Glutamatergic neuron (in vitro differentiated cells): ENCODE data around the gene SYNE2. TPM values are rescaled to one million over a fixed set of nuclear protein-coding genes. Genes with fewer than 3 reads are reported as not detected.

Experiments used
- DNase-seq: peaks from one replicate; pipeline ENCODE4 v3.0.0; 2022
- H3K27ac Mint-ChIP-seq: one replicate; pipeline ENCODE4 v1.8.0; 2020; ENCODE audit warnings: mild to moderate bottlenecking, mixed read lengths, inconsistent platforms; ENCODE audit not compliant: unreplicated experiment
- H3K27me3 Mint-ChIP-seq: one replicate; pipeline ENCODE4 v1.8.0; 2020; ENCODE audit warnings: mild to moderate bottlenecking, moderate library complexity, mixed read lengths, inconsistent platforms; ENCODE audit not compliant: unreplicated experiment
- H3K36me3 Mint-ChIP-seq: one replicate; pipeline ENCODE4 v1.8.0; 2020; ENCODE audit warnings: mild to moderate bottlenecking, mixed read lengths, inconsistent platforms; ENCODE audit not compliant: unreplicated experiment
- H3K4me1 Mint-ChIP-seq: one replicate; pipeline ENCODE4 v1.8.0; 2020; ENCODE audit warnings: mild to moderate bottlenecking, low read depth, mixed read lengths, inconsistent platforms; ENCODE audit not compliant: unreplicated experiment
- H3K4me3 Mint-ChIP-seq: one replicate; pipeline ENCODE4 v1.8.0; 2020; ENCODE audit warnings: mild to moderate bottlenecking, mixed read lengths, inconsistent platforms; ENCODE audit not compliant: unreplicated experiment
- H3K9me3 Mint-ChIP-seq: one replicate; pipeline ENCODE4 v1.8.0; 2020; ENCODE audit warnings: mild to moderate bottlenecking, moderate library complexity, mixed read lengths, inconsistent platforms; ENCODE audit not compliant: unreplicated experiment
- CTCF ChIP-seq: fragments of 200-600 bp; sonication (generic); IDR thresholded peaks from one replicate; pipeline ENCODE4 v1.5.0; 2021; ENCODE audit not compliant: partially characterized antibody, unreplicated experiment
- total RNA-seq: library from RNA; stranded (reverse); fragmentation: NEBNext Ultra II Directional; extraction: Animal tissue kit (Norgen Biotek cat#: 25700); gene quantifications from one replicate; pipeline ENCODE4 v1.2.1, GENCODE V29; 2021; ENCODE audit not compliant: unreplicated experiment

Gene SYNE2
- total RNA-seq, 1 donor from 2014 or later, result 81.7 TPM

GRCh38 chr14:64158608-64159007, 305.8 kb downstream of the SYNE2 start:
- no peaks in the 10 kb centered on the region for H3K9me3 Mint-ChIP-seq
- no peaks in the 10 kb centered on the region for H3K36me3 Mint-ChIP-seq
- H3K4me3 Mint-ChIP-seq, result no peak overlapping the region
- TF ChIP-seq CTCF, result no peak
- no peak overlapping the region for H3K27ac Mint-ChIP-seq
- H3K4me1 Mint-ChIP-seq, result no peaks in the 10 kb centered on the region
- no peaks in the 10 kb centered on the region for H3K27me3 Mint-ChIP-seq
- no peak for DNase-seq

- no peak for TF ChIP-seq CTCF
- H3K9me3 Mint-ChIP-seq, result no peaks in the 10 kb centered on the region
- DNase-seq, result no peak
- no peaks in the 10 kb centered on the region for H3K4me1 Mint-ChIP-seq
- no peaks in the 10 kb centered on the region for H3K27me3 Mint-ChIP-seq
- no peak overlapping the region for H3K27ac Mint-ChIP-seq
- no peak overlapping the region for H3K4me3 Mint-ChIP-seq
- H3K36me3 Mint-ChIP-seq, result no peaks in the 10 kb centered on the region
Measured at GRCh38 chr14:64159588-64159987, 306.8 kb downstream of the SYNE2 start.

- Mint-ChIP-seq H3K27ac (no peak overlapping the region), H3K4me3 (no peak overlapping the region), H3K4me1 (no peaks in the 10 kb centered on the region), H3K36me3 (no peaks in the 10 kb centered on the region), H3K27me3 (no peaks in the 10 kb centered on the region), H3K9me3 (no peaks in the 10 kb centered on the region)
- DNase-seq, result no peak
- TF ChIP-seq CTCF, result no peak
Measured at GRCh38 chr14:64170181-64170580, 317.4 kb downstream of the SYNE2 start.

GRCh38 chr14:64174922-64175782, 322.3 kb downstream of the SYNE2 start:
- Mint-ChIP-seq H3K27me3 (no peaks in the 10 kb centered on the region), H3K36me3 (no peaks in the 10 kb centered on the region), H3K9me3 (no peaks in the 10 kb centered on the region), H3K27ac (no peak overlapping the region), H3K4me1 (no peaks in the 10 kb centered on the region), H3K4me3 (no peak overlapping the region)
- no peak for DNase-seq
- no peak for TF ChIP-seq CTCF

GRCh38 chr14:64176330-64176729, 323.5 kb downstream of the SYNE2 start:
- no peaks in the 10 kb centered on the region for H3K4me1 Mint-ChIP-seq
- no peak for DNase-seq
- no peak overlapping the region for H3K4me3 Mint-ChIP-seq
- no peak overlapping the region for H3K27ac Mint-ChIP-seq
- no peak for TF ChIP-seq CTCF
- H3K36me3 Mint-ChIP-seq, result no peaks in the 10 kb centered on the region
- H3K9me3 Mint-ChIP-seq, result no peaks in the 10 kb centered on the region
- H3K27me3 Mint-ChIP-seq, result no peaks in the 10 kb centered on the region
